T-helper 17 cell (primary cell): ENCODE data around the gene PKN3. TPM values are rescaled to one million over a fixed set of nuclear protein-coding genes. Genes with fewer than 3 reads are reported as not detected.

Source experiments
- ATAC-seq: fragments of 150-1000 bp; cut with Tn5 transposase; 2 replicates; pipeline ENCODE4 v1.10.0; 2021; ENCODE audit warnings: mild to moderate bottlenecking, moderate library complexity
- DNase-seq, 3 donors: peaks; one replicate each; pipeline versions ENCODE4 v3.0.0 to v3.0.0-alpha.2; 2020 to 2021
- H3K9me3 ChIP-seq: one replicate; pipeline ENCODE4 v1.7.0; 2013; ENCODE audit warnings: low read length, mild to moderate bottlenecking; ENCODE audit not compliant: control insufficient read depth, poor library complexity, severe bottlenecking
- H3K27ac Mint-ChIP-seq: one replicate; pipeline ENCODE4 v1.8.0; 2022; ENCODE audit warnings: mild to moderate bottlenecking, moderate library complexity, mixed read lengths
- H3K27me3 Mint-ChIP-seq: one replicate; pipeline ENCODE4 v1.8.0; 2022; ENCODE audit warnings: mixed read lengths
- H3K36me3 Mint-ChIP-seq: one replicate; pipeline ENCODE4 v1.8.0; 2022; ENCODE audit warnings: low read depth, mixed read lengths
- H3K4me1 Mint-ChIP-seq: one replicate; pipeline ENCODE4 v1.8.0; 2022; ENCODE audit warnings: mild to moderate bottlenecking, mixed read lengths
- H3K4me3 Mint-ChIP-seq: one replicate; pipeline ENCODE4 v1.8.0; 2022; ENCODE audit warnings: mild to moderate bottlenecking, moderate library complexity, mixed read lengths
- total RNA-seq, 4 donors: library from RNA in 2 of 4; stranded (reverse) in 2 of 4; gene quantifications; one replicate each; pipeline ENCODE4 v1.2.3 and lab custom pipeline; 2022 to 2026

The PKN3 gene
- total RNA-seq, 2 donors from 2014 or later: 0.96 to 2.0 TPM

DNA sequence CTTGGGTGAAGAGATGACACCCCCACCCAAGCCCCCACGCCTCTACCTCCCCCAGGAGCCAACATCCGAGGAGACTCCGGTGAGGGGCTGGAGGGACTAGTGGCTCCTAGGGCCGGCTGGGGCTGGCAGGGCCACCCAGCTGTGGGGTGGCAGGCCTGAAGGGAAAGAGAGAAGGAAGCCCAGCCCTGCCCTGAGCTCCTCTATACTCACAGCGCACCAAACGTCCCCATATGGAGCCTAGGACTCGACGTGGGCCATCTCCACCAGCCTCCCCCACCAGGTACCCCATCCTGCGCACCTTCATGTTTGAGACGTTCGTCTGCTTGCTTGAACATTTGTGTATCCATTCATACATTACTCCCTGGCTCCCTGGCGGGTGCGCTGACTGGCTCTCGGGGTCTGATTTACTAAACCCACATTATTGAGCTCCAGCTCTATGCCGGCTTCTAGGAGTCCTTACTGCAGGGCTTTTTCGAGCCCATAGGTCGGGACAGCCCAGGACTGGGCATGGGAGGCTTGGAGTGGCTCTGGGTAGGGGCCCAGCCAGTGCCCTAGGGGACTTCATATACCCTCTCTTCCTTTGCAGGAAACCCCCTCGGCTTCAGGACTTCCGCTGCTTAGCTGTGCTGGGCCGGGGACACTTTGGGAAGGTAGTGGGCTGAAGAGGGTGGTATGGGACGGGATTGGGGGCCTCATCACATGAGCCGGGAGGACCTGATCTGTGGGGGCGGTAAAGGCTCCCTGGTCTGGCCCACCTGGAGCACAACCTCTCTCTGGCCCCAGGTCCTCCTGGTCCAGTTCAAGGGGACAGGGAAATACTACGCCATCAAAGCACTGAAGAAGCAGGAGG lies 12.5 kb downstream of the PKN3 start:
- ATAC-seq (no peak), DNase-seq (no peak)
- Mint-ChIP-seq H3K27me3 (no peaks in the 10 kb centered on the region), H3K4me3 (no peak overlapping the region), H3K36me3 (no peaks in the 10 kb centered on the region), H3K4me1 (no peaks in the 10 kb centered on the region), H3K27ac (no peak overlapping the region)
- H3K9me3 ChIP-seq: no peaks in the 10 kb centered on the region

DNA sequence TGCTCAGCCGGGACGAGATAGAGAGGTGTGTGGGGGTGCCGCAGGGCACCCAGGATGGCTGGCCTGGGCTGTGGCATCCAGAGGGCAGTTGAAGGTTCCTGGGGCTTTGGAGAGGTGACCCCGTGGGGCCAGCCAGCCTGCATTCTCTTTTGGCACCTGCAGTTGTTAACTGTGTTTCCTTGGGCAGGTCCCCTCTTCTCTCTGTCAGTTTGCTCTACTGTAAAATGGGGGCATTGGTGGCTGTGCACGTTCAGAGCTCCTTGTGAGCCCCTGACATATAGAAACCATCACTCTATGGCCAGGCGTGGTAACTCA lies 13.1 kb downstream of the PKN3 start:
- Mint-ChIP-seq H3K36me3 (no peaks in the 10 kb centered on the region), H3K4me3 (no peak overlapping the region), H3K27ac (no peak overlapping the region), H3K27me3 (no peaks in the 10 kb centered on the region), H3K4me1 (no peaks in the 10 kb centered on the region)
- no peak for DNase-seq
- ATAC-seq: no peak
- no peaks in the 10 kb centered on the region for H3K9me3 ChIP-seq

DNA sequence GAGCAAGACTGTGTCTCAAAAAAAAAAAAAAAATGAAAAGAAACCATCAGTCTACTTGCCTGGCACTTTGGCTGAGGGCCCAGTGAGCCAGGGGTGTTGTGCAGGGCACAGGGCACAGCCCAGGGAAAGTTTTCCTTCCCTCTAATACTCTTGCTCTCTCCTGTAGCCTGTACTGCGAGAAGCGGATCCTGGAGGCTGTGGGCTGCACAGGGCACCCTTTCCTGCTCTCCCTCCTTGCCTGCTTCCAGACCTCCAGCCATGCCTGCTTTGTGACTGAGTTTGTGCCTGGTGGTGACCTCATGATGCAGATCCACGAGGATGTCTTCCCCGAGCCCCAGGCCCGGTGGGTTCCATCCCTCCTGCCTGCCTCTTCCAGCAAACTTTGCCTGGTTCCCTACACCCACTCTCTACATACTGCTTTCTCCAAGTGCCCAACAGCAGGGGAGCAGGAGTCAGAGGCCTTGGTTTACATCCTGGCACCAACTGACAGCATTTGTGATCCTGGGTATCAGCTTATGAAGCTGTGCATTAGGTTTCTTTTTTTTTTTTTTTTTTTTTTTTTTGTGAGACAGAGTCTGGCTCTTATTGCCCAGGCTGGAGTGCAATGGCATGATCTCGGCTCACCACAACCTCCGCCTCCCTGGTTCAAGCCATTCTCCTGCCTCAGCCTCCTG lies 14.4 kb downstream of the PKN3 start:
- DNase-seq: no peak
- H3K4me1 Mint-ChIP-seq: no peaks in the 10 kb centered on the region
- H3K4me3 Mint-ChIP-seq: no peak overlapping the region
- H3K9me3 ChIP-seq: no peaks in the 10 kb centered on the region
- no peak overlapping the region for H3K27ac Mint-ChIP-seq
- H3K36me3 Mint-ChIP-seq: no peaks in the 10 kb centered on the region
- no peak for ATAC-seq
- no peaks in the 10 kb centered on the region for H3K27me3 Mint-ChIP-seq

DNA sequence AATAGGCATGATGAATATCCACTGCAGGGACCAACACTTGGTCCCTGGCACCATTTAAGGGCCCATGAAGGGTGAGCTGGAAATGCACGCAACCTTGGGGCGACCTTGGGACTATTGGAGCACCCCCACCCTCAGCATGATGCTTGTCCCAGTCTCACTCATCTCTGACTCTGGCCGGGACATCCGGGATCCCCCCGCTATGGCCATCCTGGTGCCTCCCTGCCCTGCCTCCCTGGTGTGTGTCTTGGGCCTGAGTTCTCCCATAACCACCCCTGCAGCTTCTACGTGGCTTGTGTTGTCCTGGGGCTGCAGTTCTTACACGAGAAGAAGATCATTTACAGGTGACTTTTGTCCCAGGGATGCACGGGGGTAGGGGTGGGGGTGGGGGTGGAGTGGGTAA lies 15.7 kb downstream of the PKN3 start:
- Mint-ChIP-seq H3K4me3 (peak overlapping the region; percentile 31), H3K27ac (no peak overlapping the region), H3K27me3 (no peaks in the 10 kb centered on the region), H3K4me1 (peaks cover 8% of the 10 kb centered on the region), H3K36me3 (no peaks in the 10 kb centered on the region)
- no peaks in the 10 kb centered on the region for H3K9me3 ChIP-seq
- ATAC-seq: no peak
- no peak for DNase-seq

DNA sequence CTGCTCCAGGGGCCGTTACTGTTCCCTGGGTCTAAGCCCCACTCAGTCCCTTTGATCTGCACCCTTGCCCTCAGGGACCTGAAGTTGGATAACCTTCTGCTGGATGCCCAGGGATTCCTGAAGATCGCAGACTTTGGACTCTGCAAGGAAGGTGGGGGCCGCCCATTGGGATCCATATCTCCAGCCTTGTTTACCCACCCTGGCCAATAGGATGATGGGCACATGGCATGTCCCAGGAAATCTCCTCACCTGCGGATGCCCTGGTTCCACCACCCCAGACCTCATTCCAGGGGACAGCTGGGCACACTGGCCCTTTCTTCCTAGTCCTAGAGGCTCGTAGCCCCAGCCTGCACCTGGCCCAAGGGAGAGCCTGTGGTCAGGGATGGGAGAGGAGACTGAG lies 16.2 kb downstream of the PKN3 start:
- H3K36me3 Mint-ChIP-seq: no peaks in the 10 kb centered on the region
- peaks cover 13% of the 10 kb centered on the region for H3K4me1 Mint-ChIP-seq
- no peak for DNase-seq
- no peaks in the 10 kb centered on the region for H3K27me3 Mint-ChIP-seq
- ATAC-seq: no peak
- H3K4me3 Mint-ChIP-seq: no peak overlapping the region
- no peak overlapping the region for H3K27ac Mint-ChIP-seq
- no peaks in the 10 kb centered on the region for H3K9me3 ChIP-seq

DNA sequence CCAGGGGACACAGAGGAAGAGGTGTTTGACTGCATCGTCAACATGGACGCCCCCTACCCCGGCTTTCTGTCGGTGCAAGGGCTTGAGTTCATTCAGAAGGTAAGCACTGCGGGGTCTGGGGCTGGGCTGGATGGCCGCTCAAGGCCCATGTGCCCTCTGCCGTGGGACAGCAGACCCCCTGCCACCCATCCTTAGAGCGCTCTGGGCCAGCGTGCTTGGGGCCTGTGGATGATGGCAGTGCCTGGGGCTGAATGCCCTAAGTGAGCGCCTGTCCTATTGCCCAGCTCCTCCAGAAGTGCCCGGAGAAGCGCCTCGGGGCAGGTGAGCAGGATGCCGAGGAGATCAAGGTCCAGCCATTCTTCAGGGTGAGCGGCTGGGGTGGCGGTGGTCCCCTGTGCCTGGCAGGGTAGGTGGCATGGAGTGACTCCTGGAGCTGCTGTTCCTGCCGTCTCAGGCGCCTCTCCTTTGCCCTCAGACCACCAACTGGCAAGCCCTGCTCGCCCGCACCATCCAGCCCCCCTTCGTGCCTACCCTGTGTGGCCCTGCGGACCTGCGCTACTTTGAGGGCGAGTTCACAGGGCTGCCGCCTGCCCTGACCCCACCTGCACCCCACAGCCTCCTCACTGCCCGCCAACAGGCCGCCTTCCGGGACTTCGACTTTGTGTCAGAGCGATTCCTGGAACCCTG lies 17.8 kb downstream of the PKN3 start:
- DNase-seq (no peak), ATAC-seq (no peak)
- Mint-ChIP-seq H3K36me3 (no peaks in the 10 kb centered on the region), H3K4me1 (peaks cover 24% of the 10 kb centered on the region), H3K27me3 (no peaks in the 10 kb centered on the region), H3K4me3 (no peak overlapping the region), H3K27ac (no peak overlapping the region)
- no peaks in the 10 kb centered on the region for H3K9me3 ChIP-seq

DNA sequence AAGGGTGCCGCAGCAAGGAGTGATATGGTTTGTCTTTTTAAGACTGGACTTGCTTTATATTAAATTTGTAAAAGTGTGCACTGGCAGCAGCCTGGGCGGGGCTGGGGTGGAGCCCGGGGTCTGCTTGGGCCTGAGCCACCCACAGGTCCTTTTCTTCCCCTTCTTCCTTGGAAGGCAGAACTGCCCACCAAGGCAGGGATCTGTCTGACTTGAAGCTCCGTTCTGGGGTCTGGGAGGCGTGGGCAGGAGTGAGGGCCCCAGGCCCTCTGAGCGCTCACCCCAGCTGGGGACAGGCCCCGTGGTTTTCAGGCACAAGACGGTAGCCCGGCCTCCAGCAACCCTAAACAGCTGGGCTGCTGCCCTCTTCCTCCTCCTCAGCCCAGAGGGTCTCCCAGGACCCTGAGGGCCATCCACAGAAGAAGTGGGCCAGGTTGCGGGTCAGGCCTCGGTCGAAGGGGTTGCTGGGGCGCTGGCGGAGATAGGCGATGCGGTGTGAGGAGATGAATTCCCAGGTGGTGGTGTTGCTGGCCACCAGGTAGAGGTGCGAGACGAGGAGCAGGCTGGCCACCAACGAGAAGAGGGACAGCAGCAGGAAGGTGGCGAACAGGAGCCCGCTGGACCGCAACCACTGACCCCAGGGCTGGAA lies 18.7 kb downstream of the PKN3 start:
- DNase-seq: no peak
- peak overlapping the region; percentile 61 for H3K27ac Mint-ChIP-seq

DNA sequence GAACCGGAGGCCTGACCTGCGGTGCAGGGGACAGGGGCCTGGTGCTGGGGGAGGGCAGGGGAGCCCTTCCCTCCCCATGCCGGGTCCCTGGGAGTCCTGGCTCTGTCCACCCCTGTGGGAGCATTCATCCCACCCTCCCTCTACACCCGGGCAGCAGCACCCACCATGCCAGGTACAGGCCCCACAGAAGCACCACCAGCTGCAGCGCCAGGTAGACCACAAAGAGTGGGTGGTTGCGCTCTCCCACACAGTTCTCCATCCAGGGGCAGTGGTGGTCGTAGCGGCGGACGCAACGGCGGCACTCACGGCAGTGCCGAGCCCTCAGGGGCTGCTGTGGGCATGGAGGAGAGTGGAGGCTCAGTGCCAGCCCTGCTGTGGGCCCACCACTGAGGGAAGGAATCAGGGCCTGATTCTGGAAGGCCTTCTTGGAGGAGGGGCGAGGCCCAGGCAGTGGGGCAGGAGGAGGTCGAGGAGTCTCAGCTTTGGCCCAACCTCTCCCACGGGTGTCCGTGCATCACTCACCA lies 19.2 kb downstream of the PKN3 start:
- Mint-ChIP-seq H3K27ac (no peak overlapping the region), H3K27me3 (no peaks in the 10 kb centered on the region), H3K4me3 (peak overlapping the region; percentile 95), H3K4me1 (peaks cover 28% of the 10 kb centered on the region), H3K36me3 (no peaks in the 10 kb centered on the region)
- no peak for DNase-seq
- ATAC-seq: no peak
- no peaks in the 10 kb centered on the region for H3K9me3 ChIP-seq

More for the DNA sequence above, 18.7 kb downstream of the PKN3 start:
- no peak for ATAC-seq
- H3K9me3 ChIP-seq: no peaks in the 10 kb centered on the region
- Mint-ChIP-seq H3K4me3 (no peak overlapping the region), H3K27me3 (no peaks in the 10 kb centered on the region), H3K36me3 (no peaks in the 10 kb centered on the region), H3K4me1 (peaks cover 27% of the 10 kb centered on the region)

DNA sequence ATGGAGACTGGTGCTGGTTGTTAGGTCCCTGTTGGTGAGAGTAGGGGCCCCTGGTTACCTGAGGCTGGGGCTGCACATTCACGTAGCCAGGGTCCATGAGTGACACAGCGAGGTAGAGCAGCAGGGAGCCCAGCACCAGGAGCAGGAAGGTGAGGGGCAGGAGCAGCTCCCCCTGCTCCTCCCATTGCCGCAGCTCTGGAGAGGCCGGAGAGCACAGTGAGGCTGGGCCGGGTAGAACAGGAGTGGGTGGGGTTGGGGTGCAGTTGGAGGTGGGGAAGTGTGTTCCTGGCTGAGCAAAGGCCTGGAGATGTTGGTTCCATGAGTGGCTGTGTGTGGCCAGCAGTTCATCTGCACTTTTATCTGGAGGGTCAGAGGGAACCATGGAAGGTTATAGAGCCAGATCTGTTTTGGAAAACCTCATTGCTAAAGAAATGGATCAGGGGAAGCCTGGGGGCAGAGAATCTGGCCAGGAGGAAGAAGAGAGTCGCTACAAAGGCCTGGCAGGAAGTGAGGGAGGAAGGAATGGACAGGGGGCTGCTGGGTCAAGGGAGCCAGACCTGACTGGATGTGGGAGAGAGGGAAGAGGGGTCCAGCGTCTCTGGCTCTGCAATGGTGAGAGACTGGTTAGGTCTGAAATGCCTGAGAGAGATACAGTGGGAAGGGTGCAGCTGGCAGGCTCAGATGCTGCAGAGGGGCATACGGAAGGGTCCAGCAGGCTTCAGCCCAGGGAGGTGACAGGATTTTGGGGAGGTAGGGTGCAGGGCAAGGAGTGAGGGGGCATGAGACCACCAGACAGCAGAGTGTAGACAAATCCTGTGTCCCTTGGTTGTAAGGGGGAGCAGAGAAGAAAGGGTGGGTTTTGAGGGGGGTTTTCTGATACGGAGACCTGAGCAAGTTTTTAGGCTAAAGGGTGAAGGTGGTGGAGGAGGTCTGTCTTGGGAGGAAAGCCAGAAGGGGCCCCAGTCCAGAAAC lies 20.4 kb downstream of the PKN3 start:
- DNase-seq: no peak
- ATAC-seq: no peak
- no peaks in the 10 kb centered on the region for H3K9me3 ChIP-seq
- Mint-ChIP-seq H3K36me3 (no peaks in the 10 kb centered on the region), H3K4me1 (peaks cover 30% of the 10 kb centered on the region), H3K4me3 (peak overlapping the region; percentile 95), H3K27me3 (no peaks in the 10 kb centered on the region), H3K27ac (peak overlapping the region; percentile 93)

DNA sequence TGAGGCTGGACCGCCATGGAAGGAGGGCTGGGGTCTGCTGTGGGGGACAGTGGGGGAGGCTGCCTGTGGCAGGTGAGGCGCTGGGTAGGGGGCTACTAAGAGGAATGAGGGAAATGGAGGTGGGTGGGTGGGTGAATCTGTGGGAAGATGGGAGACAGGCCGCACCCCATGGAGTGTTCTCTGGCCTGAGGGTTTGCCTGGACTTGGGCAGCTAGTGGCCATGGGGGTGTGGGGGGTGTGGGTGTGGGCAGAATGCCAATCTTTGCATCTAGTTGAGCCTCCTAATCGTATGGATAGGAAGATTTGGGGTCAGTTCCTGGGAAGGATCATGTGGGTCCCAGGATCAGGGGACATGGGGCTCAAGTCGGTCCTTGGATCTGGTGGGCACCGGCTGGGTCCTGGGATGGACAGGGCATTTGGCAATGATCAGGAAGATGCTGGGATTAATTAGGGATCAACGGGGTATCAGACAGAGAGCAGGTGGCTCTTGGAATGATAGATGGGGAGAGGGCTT lies 21.1 kb downstream of the PKN3 start:
- ATAC-seq (no peak), DNase-seq (no peak)
- Mint-ChIP-seq H3K27me3 (no peaks in the 10 kb centered on the region), H3K27ac (peak overlapping the region; percentile 93), H3K36me3 (no peaks in the 10 kb centered on the region), H3K4me3 (peak overlapping the region; percentile 95), H3K4me1 (peaks cover 34% of the 10 kb centered on the region)
- H3K9me3 ChIP-seq: no peaks in the 10 kb centered on the region

DNA sequence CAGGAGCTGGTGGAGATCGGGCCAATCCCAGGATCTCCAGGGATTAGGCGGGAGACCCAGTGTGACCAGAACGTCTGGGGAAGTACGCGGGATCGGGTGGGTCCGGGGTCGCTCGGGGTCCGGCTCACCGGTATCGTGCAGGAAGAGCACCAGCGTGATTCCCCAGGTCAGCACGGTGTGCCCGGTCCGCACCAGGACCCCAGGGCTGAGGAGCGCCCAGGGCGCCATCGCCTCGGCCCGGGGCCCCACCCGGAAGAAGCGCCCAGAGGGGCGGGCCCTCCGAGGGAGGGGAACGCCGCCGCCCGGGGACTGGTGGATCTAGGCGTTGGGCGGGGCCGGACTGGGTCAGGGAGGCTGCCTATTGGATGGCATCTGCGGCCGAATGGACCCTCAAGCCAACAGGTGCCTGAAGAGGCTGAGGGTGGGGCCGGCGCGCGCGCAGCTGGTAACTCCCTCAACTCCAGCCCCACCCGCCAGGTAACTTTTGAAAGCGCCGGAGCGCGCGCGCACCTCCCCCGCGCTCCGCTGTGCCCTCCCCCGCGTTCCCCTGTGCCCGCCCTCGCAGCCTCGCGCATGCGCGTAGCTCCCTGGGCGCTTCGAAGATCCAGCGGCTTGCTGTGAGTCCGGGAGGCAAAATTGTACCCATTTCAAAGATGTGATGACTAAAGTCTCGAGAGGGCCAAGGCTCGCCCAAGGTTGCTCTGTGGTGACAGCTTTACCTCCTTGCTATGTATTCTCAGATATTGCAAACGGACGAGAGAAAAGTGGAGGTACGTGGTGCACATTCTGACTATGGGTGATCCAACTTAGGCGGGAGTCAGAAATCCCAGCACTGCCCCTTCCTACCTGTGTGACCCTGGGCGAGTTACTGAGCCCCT lies 21.8 kb downstream of the PKN3 start, which contains the start of gene ZDHHC12:
TSS of gene ZDHHC12 (minus strand) at position 262 of the 878 bp plus-strand sequence. CDS start at position 228, 34 bp downstream.
- Mint-ChIP-seq H3K27ac (peak within 1 kb of the TSS; percentile 93), H3K4me1 (peaks cover 34% of the 10 kb centered on the region), H3K27me3 (no peaks in the 10 kb centered on the region), H3K4me3 (peak within 1 kb of the TSS; percentile 95), H3K36me3 (no peaks in the 10 kb centered on the region)
- H3K9me3 ChIP-seq: no peaks in the 10 kb centered on the region
- peak; percentile 97 to 99 (median 99) for DNase-seq
- peak; percentile 98 for ATAC-seq
